HG03342 (cell line): Measurements from ENCODE around the gene STXBP6.

ENCODE experiments used
- ATAC-seq: cut with Tn5 transposase; IDR thresholded peaks from one replicate; pipeline ENCODE4 v1.9.1; 2021; ENCODE audit warnings: mild to moderate bottlenecking, moderate library complexity; ENCODE audit not compliant: unreplicated experiment

Gene STXBP6

GRCh38 chr14:24892497-24893051 lies 157.4 kb downstream of the STXBP6 start:
- no peak for ATAC-seq

- no peak for ATAC-seq
Measured at GRCh38 chr14:24891987-24892496, 157.9 kb downstream of the STXBP6 start.

DNA sequence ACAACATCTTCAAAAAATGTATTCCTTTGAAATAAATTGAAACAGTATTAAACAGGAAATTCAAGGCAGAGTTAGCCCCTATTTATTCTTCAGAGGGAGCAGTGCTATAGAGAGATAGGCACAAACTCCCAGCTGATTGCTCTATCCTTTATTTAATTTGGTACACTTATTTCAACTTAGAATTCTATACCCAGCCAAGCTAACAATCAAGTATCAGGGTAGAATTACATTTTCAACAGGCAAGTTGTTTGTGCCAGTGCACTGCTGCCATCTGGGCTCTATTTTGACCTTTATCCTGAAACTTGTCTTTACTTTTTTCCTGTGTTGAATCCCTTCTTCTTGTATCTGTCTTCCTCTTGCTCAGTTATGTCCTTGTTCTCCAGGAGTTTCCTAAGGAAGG lies 159.2 kb downstream of the STXBP6 start:
- no peak for ATAC-seq

GRCh38 chr14:24889843-24890242 lies 160.1 kb downstream of the STXBP6 start:
- no peak for ATAC-seq

DNA sequence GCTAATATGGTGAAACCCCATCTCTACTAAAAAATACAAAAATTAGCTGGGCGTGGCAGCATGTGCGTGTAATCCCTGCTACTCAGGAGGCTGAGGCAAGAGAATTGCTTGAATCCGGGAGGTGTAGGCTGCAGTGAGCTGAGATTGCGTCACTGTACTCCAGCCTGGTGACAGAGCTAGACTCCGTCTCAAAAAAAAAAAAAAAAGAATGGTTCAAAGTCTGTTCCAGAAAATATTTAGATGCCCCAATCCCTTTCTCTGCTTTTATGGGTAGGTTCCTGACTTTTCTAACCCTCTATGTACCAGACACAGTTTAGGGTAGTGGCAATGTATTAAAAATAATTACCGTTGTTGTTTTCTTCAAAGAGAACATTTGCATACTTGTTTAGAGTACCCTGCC lies 161.4 kb downstream of the STXBP6 start:
- ATAC-seq = no peak

- no peak for ATAC-seq
Measured at GRCh38 chr14:24887623-24888304, 162.2 kb downstream of the STXBP6 start.

GRCh38 chr14:24885410-24885913 lies 164.5 kb downstream of the STXBP6 start:
- ATAC-seq = no peak

DNA sequence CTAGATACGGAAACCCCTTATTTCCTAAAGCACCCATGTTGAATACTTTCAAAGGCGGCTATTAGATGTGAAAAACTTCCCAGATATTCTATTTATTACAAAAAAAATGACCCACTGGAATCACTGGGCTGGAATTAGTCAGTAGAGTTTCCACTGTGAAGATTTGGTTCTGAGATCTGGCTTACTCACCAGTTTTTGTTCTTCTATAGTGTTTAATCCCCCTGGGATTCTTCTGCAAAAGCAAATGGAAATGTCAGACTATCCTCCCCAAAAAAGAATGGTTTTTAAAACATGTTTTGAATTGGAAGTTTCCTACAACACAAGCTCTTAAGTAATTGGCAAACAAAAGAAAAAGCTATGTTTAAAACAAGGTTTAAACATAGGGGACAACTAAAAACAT lies 166.4 kb downstream of the STXBP6 start:
- no peak for ATAC-seq

- no peak for ATAC-seq
Measured at GRCh38 chr14:24881116-24881893, 168.6 kb downstream of the STXBP6 start.

GRCh38 chr14:24880689-24881088 lies 169.3 kb downstream of the STXBP6 start:
- ATAC-seq = no peak

DNA sequence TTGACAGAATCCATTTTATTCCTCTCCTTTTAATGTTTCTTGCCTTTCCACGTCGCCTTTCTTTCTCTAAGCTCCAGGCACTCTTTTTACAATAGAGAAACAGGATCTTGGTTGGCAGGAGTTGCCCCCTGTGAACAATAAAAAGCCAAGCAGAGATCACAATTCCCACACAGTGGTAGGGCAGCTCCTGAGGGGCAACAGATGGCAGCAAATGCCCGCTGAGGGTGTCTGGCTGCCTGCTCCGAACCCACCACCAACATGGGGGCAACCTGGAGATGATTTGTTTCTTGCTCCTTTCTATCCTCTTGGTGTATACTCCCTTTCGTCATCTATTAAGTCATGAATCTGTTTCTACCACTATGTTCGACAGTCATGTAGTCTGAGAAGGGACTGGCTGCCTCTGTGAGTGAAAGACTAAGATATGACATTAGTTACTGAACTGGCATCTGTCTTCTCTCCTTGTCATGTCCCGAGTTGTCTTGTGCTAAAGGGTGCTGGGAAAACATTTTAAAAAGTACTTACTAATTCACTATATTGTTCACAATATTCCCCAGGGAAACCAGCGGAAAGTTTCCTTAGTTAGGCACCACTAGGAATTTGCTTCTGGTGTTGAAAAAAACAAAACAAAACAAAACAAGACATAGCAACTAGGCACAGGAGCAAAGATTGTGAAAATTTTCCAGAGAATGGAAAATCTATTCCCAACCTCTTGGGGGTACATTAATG lies 170.1 kb downstream of the STXBP6 start:
- no peak for ATAC-seq

- ATAC-seq = no peak
Measured at GRCh38 chr14:24876996-24877395, 173.0 kb downstream of the STXBP6 start.

- ATAC-seq = no peak
Measured at GRCh38 chr14:24875991-24876878, 173.7 kb downstream of the STXBP6 start.

DNA sequence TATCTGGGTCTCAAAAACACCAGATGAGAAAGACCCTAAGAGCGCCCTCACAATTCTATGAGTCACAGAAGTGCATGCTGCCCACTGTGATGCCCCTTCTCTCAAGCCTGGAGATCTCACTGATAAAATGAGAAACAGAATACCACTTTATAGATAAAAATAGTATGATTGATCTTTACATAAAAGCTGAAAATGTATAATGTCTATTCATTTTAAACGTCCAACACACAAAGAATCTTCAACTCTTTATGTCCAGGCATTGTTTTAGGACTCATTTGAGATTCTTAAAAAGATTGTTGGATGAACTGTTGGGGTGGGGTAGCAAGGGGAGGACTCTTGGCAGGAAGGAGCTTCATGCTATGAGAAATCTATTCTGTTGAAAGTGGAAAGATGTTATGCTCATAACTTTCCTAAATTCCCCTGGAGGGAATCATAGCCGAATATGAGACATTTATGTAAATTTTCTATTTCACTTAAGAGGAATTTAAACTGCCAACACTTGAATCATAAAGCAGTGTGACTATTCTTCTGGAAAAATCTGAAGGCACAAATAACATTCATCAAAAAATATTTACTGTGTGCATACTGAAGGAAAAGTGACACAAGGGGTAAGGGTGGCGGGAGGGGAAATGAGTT lies 174.6 kb downstream of the STXBP6 start:
- ATAC-seq = no peak

DNA sequence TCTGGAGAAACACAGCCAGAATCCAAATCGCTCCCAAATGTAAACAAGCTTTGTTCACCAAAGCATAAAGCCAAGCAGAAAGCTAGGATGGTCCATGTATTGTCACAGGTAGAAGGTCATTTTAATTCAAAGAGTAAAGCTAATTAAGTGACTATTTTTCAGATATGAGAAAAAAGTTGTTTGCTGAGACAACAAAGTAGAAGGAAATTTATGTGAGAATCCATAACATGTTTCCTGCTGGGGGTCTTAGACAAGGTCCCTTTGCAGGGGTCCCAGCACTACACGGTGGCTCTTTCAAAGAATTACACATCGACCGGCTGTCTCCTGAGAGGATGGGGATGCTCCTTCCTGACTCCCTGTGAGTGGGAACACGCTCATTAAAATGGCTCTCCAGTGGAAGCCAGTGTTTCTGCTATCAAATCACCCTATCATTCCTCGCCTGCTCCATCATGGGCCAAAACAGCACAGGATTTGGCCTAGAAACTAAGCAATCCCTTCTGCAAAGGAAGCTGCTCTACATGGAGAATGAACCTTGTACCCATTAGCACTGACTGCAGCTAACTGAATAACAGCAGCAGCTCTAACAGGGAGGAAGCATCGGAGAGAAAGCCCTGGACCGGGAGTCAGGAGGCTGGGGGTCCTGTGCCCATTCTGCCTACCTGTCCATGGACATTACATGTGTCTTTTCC lies 175.3 kb downstream of the STXBP6 start:
- no peak for ATAC-seq

GRCh38 chr14:24873551-24873950 lies 176.4 kb downstream of the STXBP6 start:
- no peak for ATAC-seq

DNA sequence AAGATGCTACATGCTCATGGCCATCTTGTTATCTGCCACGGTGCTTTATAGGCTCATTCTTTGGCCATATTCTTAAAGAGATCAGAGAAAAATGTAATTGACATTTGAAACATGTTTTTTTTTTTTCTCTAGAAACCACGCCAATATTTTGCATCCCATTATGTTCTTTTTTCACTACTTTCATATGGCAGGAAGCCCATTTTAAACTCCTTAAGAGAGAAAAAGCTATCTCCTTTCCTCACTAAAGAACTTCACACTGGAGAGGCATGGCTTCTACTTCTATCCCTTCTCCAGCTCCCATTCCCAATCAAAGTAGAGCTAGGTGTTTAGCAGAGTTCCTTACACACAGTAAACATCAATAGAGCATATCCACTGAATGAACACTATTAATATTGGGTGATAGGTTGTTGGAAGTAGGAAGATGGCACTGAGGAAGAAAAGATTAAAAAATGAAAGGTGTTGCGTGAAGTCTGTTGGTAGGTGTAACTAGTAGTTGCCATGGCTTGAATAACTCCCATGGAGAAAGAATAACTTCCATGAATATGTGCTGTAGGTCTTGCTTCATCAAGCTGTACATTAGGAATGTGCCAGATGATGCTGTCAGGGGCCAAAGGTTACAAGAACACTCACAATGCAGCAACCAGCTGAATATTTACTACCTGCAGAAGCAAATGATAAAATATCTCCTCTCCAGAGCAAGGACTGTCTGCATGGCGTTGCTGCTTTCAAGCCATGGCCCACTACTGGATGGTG lies 178.8 kb downstream of the STXBP6 start:
- no peak for ATAC-seq

GRCh38 chr14:24868389-24868788 lies 181.6 kb downstream of the STXBP6 start:
- no peak for ATAC-seq
